DOHH2 (cell line): ENCODE measurements around the gene MROH9.

Experiments
- H3F3A ChIP-seq: fragments of 200-600 bp; sonication (generic), shearing (Covaris generic); 2 replicates; pipeline ENCODE4 v1.6.0; 2016; ENCODE audit warnings: antibody characterized with exemption, mild to moderate bottlenecking; ENCODE audit not compliant: control insufficient read depth, insufficient read depth
- H3K27ac ChIP-seq: fragments of 200-600 bp; sonication (generic); 2 replicates; pipeline ENCODE4 v1.5.1; 2014; ENCODE audit warnings: low read depth, mild to moderate bottlenecking, low read length, moderate library complexity
- H3K27me3 ChIP-seq: fragments of 200-600 bp; sonication (generic); 2 replicates; pipeline ENCODE4 v1.6.1; 2014; ENCODE audit warnings: mild to moderate bottlenecking, low read length, mixed read lengths; ENCODE audit not compliant: control insufficient read depth
- H3K36me3 ChIP-seq: fragments of 200-600 bp; sonication (generic); 2 replicates; pipeline ENCODE4 v1.6.1; 2014; ENCODE audit warnings: mild to moderate bottlenecking, low read length, moderate library complexity, mixed read lengths; ENCODE audit not compliant: control insufficient read depth
- H3K4me1 ChIP-seq: fragments of 200-600 bp; sonication (generic); 2 replicates; pipeline ENCODE4 v1.6.1; 2014; ENCODE audit warnings: mild to moderate bottlenecking, low read length, mixed read lengths; ENCODE audit not compliant: control insufficient read depth
- H3K4me2 ChIP-seq: fragments of 200-600 bp; sonication (generic); 2 replicates; pipeline ENCODE4 v1.6.0; 2014; ENCODE audit warnings: mild to moderate bottlenecking, low read length, moderate library complexity
- H3K4me3 ChIP-seq: fragments of 200-600 bp; sonication (generic); 2 replicates; pipeline ENCODE4 v1.5.1; 2014; ENCODE audit warnings: mild to moderate bottlenecking, low read length, mixed read lengths
- H3K79me2 ChIP-seq: fragments of 200-600 bp; sonication (generic); 2 replicates; pipeline ENCODE4 v1.6.1; 2014; ENCODE audit warnings: mild to moderate bottlenecking, low read length, mixed read lengths; ENCODE audit not compliant: control insufficient read depth
- H3K9me2 ChIP-seq: fragments of 200-600 bp; sonication (generic); replicated peaks from 2 replicates; pipeline ENCODE4 v1.6.1; 2014; ENCODE audit warnings: mild to moderate bottlenecking, low read length, mixed read lengths; ENCODE audit not compliant: control insufficient read depth
- H3K9me3 ChIP-seq: fragments of 200-600 bp; sonication (generic); 2 replicates; pipeline ENCODE4 v1.6.1; 2014; ENCODE audit warnings: antibody characterized with exemption, low read length, mixed read lengths; ENCODE audit not compliant: control insufficient read depth, insufficient read depth
- H4K20me1 ChIP-seq: fragments of 200-600 bp; sonication (generic); 2 replicates; pipeline ENCODE4 v1.6.0; 2014; ENCODE audit warnings: low read depth, mild to moderate bottlenecking, antibody characterized with exemption, low read length, moderate library complexity; ENCODE audit not compliant: control insufficient read depth, insufficient read depth
- EZH2phosphoT487 ChIP-seq: fragments of 200-600 bp; sonication (generic); IDR thresholded peaks from 2 replicates; pipeline ENCODE4 v1.6.1; 2017; ENCODE audit warnings: borderline replicate concordance, mild to moderate bottlenecking, antibody characterized with exemption, low read length, moderate library complexity, mixed read lengths
- TF ChIP-seq, protein P1 (sequence below): fragments of 200-600 bp; sonication (generic); IDR thresholded peaks from one replicate; pipeline ENCODE4 v1.5.1; 2014; ENCODE audit warnings: antibody characterized with exemption, mild to moderate bottlenecking, low read depth, low read length; ENCODE audit not compliant: poor library complexity, severe bottlenecking

MROH9 gene

DNA sequence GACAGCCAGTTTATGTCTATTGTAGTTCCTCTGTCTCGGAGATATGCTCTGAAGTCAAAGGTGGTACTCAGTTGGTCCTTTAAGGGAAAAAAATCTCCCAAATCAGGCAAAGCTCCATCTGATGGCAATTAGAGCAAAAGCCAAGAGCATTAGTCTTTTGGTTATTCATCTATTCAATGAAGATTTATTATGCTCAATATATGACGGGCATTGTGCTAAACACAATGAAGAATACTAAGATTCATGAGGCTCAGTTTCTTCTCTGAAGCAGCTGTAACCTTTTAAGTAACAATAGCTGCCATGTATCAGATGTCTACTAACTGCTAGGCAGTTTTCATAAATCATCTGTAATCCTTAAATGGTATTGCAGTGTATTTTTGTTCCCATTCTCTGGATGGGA, 47.6 kb upstream of the MROH9 start:
- Histone ChIP-seq H3K79me2 (no peaks in the 10 kb centered on the region), H3K27ac (no peak overlapping the region), H3K4me3 (no peak overlapping the region), H3K4me2 (no peak overlapping the region), H3K36me3 (no peaks in the 10 kb centered on the region), H4K20me1 (no peaks in the 10 kb centered on the region), H3K9me3 (no peaks in the 10 kb centered on the region), H3F3A (no peaks in the 10 kb centered on the region), H3K27me3 (no peaks in the 10 kb centered on the region), H3K9me2 (no peaks in the 10 kb centered on the region), H3K4me1 (no peaks in the 10 kb centered on the region)
- TF ChIP-seq, protein P1, sequence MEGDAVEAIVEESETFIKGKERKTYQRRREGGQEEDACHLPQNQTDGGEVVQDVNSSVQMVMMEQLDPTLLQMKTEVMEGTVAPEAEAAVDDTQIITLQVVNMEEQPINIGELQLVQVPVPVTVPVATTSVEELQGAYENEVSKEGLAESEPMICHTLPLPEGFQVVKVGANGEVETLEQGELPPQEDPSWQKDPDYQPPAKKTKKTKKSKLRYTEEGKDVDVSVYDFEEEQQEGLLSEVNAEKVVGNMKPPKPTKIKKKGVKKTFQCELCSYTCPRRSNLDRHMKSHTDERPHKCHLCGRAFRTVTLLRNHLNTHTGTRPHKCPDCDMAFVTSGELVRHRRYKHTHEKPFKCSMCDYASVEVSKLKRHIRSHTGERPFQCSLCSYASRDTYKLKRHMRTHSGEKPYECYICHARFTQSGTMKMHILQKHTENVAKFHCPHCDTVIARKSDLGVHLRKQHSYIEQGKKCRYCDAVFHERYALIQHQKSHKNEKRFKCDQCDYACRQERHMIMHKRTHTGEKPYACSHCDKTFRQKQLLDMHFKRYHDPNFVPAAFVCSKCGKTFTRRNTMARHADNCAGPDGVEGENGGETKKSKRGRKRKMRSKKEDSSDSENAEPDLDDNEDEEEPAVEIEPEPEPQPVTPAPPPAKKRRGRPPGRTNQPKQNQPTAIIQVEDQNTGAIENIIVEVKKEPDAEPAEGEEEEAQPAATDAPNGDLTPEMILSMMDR, result no peak
- TF ChIP-seq EZH2phosphoT487, result no peak

DNA sequence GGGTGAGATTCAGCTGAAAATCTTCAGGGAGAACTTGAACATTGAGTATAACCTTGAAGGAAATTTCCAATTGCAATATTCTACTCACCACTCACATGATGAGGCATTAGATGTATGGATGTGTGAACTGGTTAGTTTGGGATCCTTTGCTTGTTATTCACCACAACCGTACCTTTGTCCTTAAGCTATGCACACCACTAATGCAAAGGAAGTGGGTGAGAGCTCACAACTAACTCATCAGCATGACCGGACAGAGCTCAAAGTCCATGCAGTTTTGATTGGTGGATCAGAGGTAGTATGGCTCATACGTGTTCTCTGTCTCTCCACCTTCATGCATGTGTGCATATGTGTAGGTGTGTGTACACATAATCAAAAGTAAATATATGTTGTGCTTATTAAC, 43.5 kb upstream of the MROH9 start:
- Histone ChIP-seq H3K4me3 (no peak overlapping the region), H3K27me3 (no peaks in the 10 kb centered on the region), H3F3A (no peaks in the 10 kb centered on the region)

DNA sequence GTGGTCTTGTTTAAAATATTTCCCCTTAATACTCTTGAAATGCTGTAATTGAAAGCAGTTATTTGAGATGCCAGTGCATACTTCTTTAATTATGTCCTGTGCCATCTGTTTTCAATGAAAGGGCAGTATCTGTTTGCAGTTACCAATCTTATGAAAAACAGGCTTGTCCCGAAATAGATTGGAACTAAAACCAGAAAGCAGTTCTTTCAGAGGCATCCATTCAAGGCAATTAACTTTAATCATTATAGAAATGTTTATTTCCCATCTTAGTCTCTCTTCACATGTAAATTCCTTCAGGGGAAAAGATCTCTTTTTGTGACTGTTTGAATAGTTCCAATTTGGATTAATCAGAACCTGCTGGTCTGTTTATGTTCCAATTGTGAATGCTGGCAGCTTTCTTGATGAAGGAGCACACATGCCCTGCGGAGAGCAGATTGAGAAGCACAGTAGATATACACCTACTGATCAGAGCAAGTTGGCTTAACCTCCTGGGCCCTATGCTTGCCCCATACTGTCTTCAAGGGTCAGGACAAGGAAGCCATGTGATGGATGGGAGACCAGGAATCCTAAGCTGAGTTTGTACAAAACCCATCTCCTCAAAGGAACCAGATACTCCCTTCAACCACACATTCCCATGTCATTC, 41.6 kb upstream of the MROH9 start:
- no peaks in the 10 kb centered on the region for H3F3A ChIP-seq
- no peaks in the 10 kb centered on the region for H3K79me2 ChIP-seq
- no peaks in the 10 kb centered on the region for H3K27me3 ChIP-seq
- H3K27ac ChIP-seq, result no peak overlapping the region
- TF ChIP-seq, protein P1, result no peak
- TF ChIP-seq EZH2phosphoT487, result no peak
- H3K4me3 ChIP-seq, result no peak overlapping the region
- H3K9me3 ChIP-seq, result no peaks in the 10 kb centered on the region
- H3K36me3 ChIP-seq, result no peaks in the 10 kb centered on the region
- no peak overlapping the region for H3K4me2 ChIP-seq
- H3K9me2 ChIP-seq, result no peaks in the 10 kb centered on the region
- H4K20me1 ChIP-seq, result no peaks in the 10 kb centered on the region
- no peaks in the 10 kb centered on the region for H3K4me1 ChIP-seq

More for the DNA sequence above, 43.5 kb upstream of the MROH9 start:
- Histone ChIP-seq H3K4me1 (no peaks in the 10 kb centered on the region), H3K79me2 (no peaks in the 10 kb centered on the region), H3K9me2 (no peaks in the 10 kb centered on the region), H3K36me3 (no peaks in the 10 kb centered on the region), H4K20me1 (no peaks in the 10 kb centered on the region), H3K4me2 (no peak overlapping the region), H3K9me3 (no peaks in the 10 kb centered on the region), H3K27ac (no peak overlapping the region)
- no peak for TF ChIP-seq EZH2phosphoT487
- TF ChIP-seq, protein P1, result no peak
